HCT116 (cell line): ENCODE measurements around the gene FOXK2. TPM values are rescaled to one million over a fixed set of nuclear protein-coding genes. Genes with fewer than 3 reads are reported as not detected.

Experiments
- ATAC-seq: fragments of 200-7000 bp; cut with Tn5 transposase; 2 replicates; pipeline ENCODE4 v1.9.1; 2020; ENCODE audit warnings: mild to moderate bottlenecking, moderate library complexity
- BruUV-seq: library from RNA; stranded (reverse); fragments of 400-500 nt; replicated peaks from 2 replicates; lab custom pipeline; 2021; lab: Mats Ljungman, UMichigan
- CTCF ChIA-PET: fragments of 300-600 bp; sonication (Branson Sonifier 250); formaldehyde crosslinking; loops from one replicate; lab custom pipeline; 2021; ENCODE audit warnings: antibody characterized with exemption; lab: Charles Lee
- POLR2A ChIA-PET: fragments of 300-600, 350-600 bp; sonication (Branson Sonifier 250); formaldehyde crosslinking; loops from one replicate; lab custom pipeline; 2021; ENCODE audit warnings: antibody characterized with exemption; lab: Charles Lee
- RAD21 ChIA-PET, 2 experiments: fragments of 300-600 bp; sonication (Branson Sonifier 250); formaldehyde crosslinking; loops; one replicate each; lab custom pipeline; 2023; ENCODE audit warnings: low total read pairs in 2 of 2; ENCODE audit not compliant: uncharacterized antibody in 2 of 2, unreplicated experiment in 2 of 2, low non-redundant PET in 1 of 2; lab: Charles Lee
- DNase-seq: peaks from one replicate; pipeline ENCODE4 v3.0.0-alpha.2; 2010; ENCODE audit warnings: low read depth, low spot score
- H2AFZ ChIP-seq: fragments of 200-600 bp; shearing (Covaris generic), sonication (generic); 2 replicates; pipeline ENCODE4 v1.6.1; 2017; ENCODE audit warnings: low read depth, mixed run types, mixed read lengths, antibody characterized with exemption, low read length; ENCODE audit not compliant: poor library complexity, severe bottlenecking
- H3K27ac ChIP-seq: 2 replicates; pipeline ENCODE4 v1.5.1; 2012; ENCODE audit warnings: low read depth, low read length
- H3K27me3 ChIP-seq: fragments of 200-600 bp; sonication (generic); 2 replicates; pipeline ENCODE4 v1.6.1; 2016; ENCODE audit warnings: mixed run types, low read length, mixed read lengths; ENCODE audit not compliant: insufficient read depth
- H3K36me3 ChIP-seq, 2 experiments: fragments of 200-500 bp in 1 of 2; fragments of 200-600 bp in 1 of 2; sonication (Bioruptor generic) in 1 of 2; sonication (generic) in 1 of 2; 2 replicates each; pipeline versions ENCODE4 v1.5.1 to v1.6.1; 2014 to 2016; ENCODE audit warnings: low read length in 2 of 2, inconsistent platforms in 1 of 2, mixed read lengths in 1 of 2, mixed run types in 1 of 2; ENCODE audit not compliant: insufficient read depth in 2 of 2, control insufficient read depth in 1 of 2
- H3K4me1 ChIP-seq, 2 experiments: fragments of 200-600 bp in 1 of 2; sonication (generic) in 1 of 2; 2 replicates each; pipeline versions ENCODE4 v1.5.1 to v1.6.1; 2012 to 2017; ENCODE audit warnings: low read length in 2 of 2, inconsistent platforms in 1 of 2, mild to moderate bottlenecking in 1 of 2, mixed read lengths in 1 of 2, mixed run types in 1 of 2, moderate library complexity in 1 of 2; ENCODE audit not compliant: insufficient read depth in 2 of 2, control insufficient read depth in 1 of 2
- H3K4me2 ChIP-seq: fragments of 200-600 bp; sonication (generic); 2 replicates; pipeline ENCODE4 v1.6.1; 2017; ENCODE audit warnings: mixed run types, low read length, mixed read lengths
- H3K4me3 ChIP-seq, 2 experiments: fragments of 200-600 bp in 1 of 2; sonication (generic) in 1 of 2; replicated peaks in 1 of 2; 2 replicates each; pipeline ENCODE4 v1.5.1; 2011 to 2016; ENCODE audit warnings: low read length in 2 of 2, control low read depth in 1 of 2, low read depth in 1 of 2, mild to moderate bottlenecking in 1 of 2, mixed read lengths in 1 of 2, mixed run types in 1 of 2
- H3K79me2 ChIP-seq: fragments of 200-600 bp; sonication (generic); 2 replicates; pipeline ENCODE4 v1.6.1; 2017; ENCODE audit warnings: mild to moderate bottlenecking, mixed run types, low read length, moderate library complexity, mixed read lengths; ENCODE audit not compliant: insufficient read depth
- H3K9ac ChIP-seq: fragments of 200-600 bp; sonication (generic); 2 replicates; pipeline ENCODE4 v1.6.1; 2016; ENCODE audit warnings: low read length, mixed read lengths
- H3K9me2 ChIP-seq: fragments of 200-600 bp; sonication (generic), shearing (Covaris generic); 2 replicates; pipeline ENCODE4 v1.6.1; 2017; ENCODE audit warnings: mixed run types, mild to moderate bottlenecking, moderate library complexity; ENCODE audit not compliant: insufficient read depth
- H3K9me3 ChIP-seq, 2 experiments: fragments of 200-500 bp in 1 of 2; fragments of 200-600 bp in 1 of 2; sonication (Bioruptor generic) in 1 of 2; sonication (generic) in 1 of 2; 2 replicates each; pipeline ENCODE4 v1.6.1; 2014 to 2017; ENCODE audit warnings: low read length in 2 of 2, mixed read lengths in 2 of 2, inconsistent platforms in 1 of 2, low read depth in 1 of 2, mild to moderate bottlenecking in 1 of 2, mixed run types in 1 of 2, moderate library complexity in 1 of 2; ENCODE audit not compliant: control insufficient read depth in 1 of 2, insufficient read depth in 1 of 2
- H4K20me1 ChIP-seq: fragments of 200-600 bp; sonication (generic), shearing (Covaris generic); 2 replicates; pipeline ENCODE4 v1.6.1; 2017; ENCODE audit warnings: mixed run types, mild to moderate bottlenecking, moderate library complexity; ENCODE audit not compliant: insufficient read depth
- CBX3 ChIP-seq: IDR thresholded peaks from 2 replicates; pipeline ENCODE4 v1.6.1; 2012; ENCODE audit warnings: low read depth
- CTCF ChIP-seq, 3 experiments: fragments of 200-600 bp in 1 of 3; sonication (generic) in 1 of 3; IDR thresholded peaks in 2 of 3; conservative IDR thresholded peaks in 1 of 3; 2 replicates each; pipeline ENCODE4 v1.5.1; 2012 to 2017; ENCODE audit warnings: low read depth in 2 of 3, low read length in 2 of 3, antibody characterized with exemption in 1 of 3, borderline replicate concordance in 1 of 3, control low read depth in 1 of 3, mild to moderate bottlenecking in 1 of 3, mixed read lengths in 1 of 3, mixed run types in 1 of 3, moderate library complexity in 1 of 3; ENCODE audit not compliant: insufficient read depth in 1 of 3
- EZH2phosphoT487 ChIP-seq: fragments of 200-600 bp; IDR thresholded peaks from 2 replicates; pipeline ENCODE4 v1.6.1; 2018; ENCODE audit warnings: antibody characterized with exemption, borderline replicate concordance
- FOSL1 ChIP-seq: IDR thresholded peaks from 2 replicates; pipeline ENCODE4 v1.6.1; 2012; ENCODE audit warnings: low read depth
- JUND ChIP-seq: IDR thresholded peaks from 2 replicates; pipeline ENCODE4 v1.6.1; 2012
- MAX ChIP-seq: IDR thresholded peaks from 2 replicates; pipeline ENCODE4 v1.6.1; 2012
- POLR2AphosphoS5 ChIP-seq: IDR thresholded peaks from 2 replicates; pipeline ENCODE4 v1.6.1; 2011; ENCODE audit warnings: mild to moderate bottlenecking, low read depth, low read length, moderate library complexity
- REST ChIP-seq: IDR thresholded peaks from 2 replicates; pipeline ENCODE4 v1.6.1; 2012; ENCODE audit warnings: low read depth
- SP1 ChIP-seq: IDR thresholded peaks from 2 replicates; pipeline ENCODE4 v1.6.1; 2012; ENCODE audit warnings: low read depth
- TCF7L2 ChIP-seq: IDR thresholded peaks from 2 replicates; pipeline ENCODE4 v1.7.0; 2011; ENCODE audit warnings: borderline replicate concordance, inconsistent platforms; ENCODE audit not compliant: insufficient read depth, insufficient read length; ENCODE audit errors: extremely low read depth
- YY1 ChIP-seq: IDR thresholded peaks from 2 replicates; pipeline ENCODE4 v1.6.1; 2011; ENCODE audit warnings: low read length, low read depth, moderate library complexity, mild to moderate bottlenecking; ENCODE audit not compliant: insufficient replicate concordance; ENCODE audit errors: extremely low read depth
- intact Hi-C: fragments of 100-400 bp; cut with micrococcal nuclease; formaldehyde crosslinking; loops from 2 replicates; pipeline ENCODE4 v1.10.0; 2022
- total RNA-seq: library from RNA; stranded (reverse); gene quantifications from one replicate; pipeline ENCODE4 v1.2.1, GENCODE V29; 2021; ENCODE audit not compliant: unreplicated experiment

The FOXK2 gene
- total RNA-seq, 1 experiment from 2014 or later, result 122 TPM

GRCh38 chr17:82596837-82597672 lies 77.5 kb downstream of the FOXK2 start (continued):
- TF ChIP-seq CTCF (IDR thresholded peaks at IDR 0.05 in 2 of 3, conservative IDR thresholded peaks at IDR 0.05 in 1 of 3; ENCODE audit: borderline replicate concordance in 1 of 3, insufficient read depth in 1 of 3, low read depth in 2 of 3, low read length in 2 of 3) (no peak), CBX3 (no peak), MAX (no peak), YY1 (no peak), EZH2phosphoT487 (no peak), SP1 (no peak)

GRCh38 chr17:82598256-82599119 lies 79.0 kb downstream of the FOXK2 start:
- Histone ChIP-seq H3K4me2 (no peak overlapping the region), H4K20me1 (no peaks in the 10 kb centered on the region), H3K79me2 (peaks cover 82% of the 10 kb centered on the region), H3K27ac (no peak overlapping the region), H3K4me3 (no peak overlapping the region), H3K27me3 (no peaks in the 10 kb centered on the region), H3K9me3 (no peaks in the 10 kb centered on the region), H2AFZ (no peak overlapping the region), H3K9me2 (no peaks in the 10 kb centered on the region), H3K36me3 (peaks cover 54 to 83% of the 10 kb centered on the region in 2 experiments), H3K9ac (no peak overlapping the region), H3K4me1 (peaks cover 6 to 9% of the 10 kb centered on the region in 2 experiments)
- ChIA-PET RAD21 (no interaction called here), CTCF (no interaction called here), POLR2A (no interaction called here)
- no peak for DNase-seq
- BruUV-seq, result no TSS peak
- intact Hi-C loops, result no loop called here
- ATAC-seq, result no peak
- no peak for TF ChIP-seq TCF7L2
- no peak for TF ChIP-seq FOSL1
- TF ChIP-seq JUND, result no peak
- no peak for TF ChIP-seq POLR2AphosphoS5
- no peak for TF ChIP-seq REST
- TF ChIP-seq CTCF (IDR thresholded peaks at IDR 0.05 in 2 of 3, conservative IDR thresholded peaks at IDR 0.05 in 1 of 3; ENCODE audit: borderline replicate concordance in 1 of 3, insufficient read depth in 1 of 3, low read depth in 2 of 3, low read length in 2 of 3), result no peak
